Stimulated activated CD4-positive, alpha-beta T cell treated with anti-CD3 and anti-CD28 coated beads, Interleukin-4, amount 100 ng/mL, for 1 hour (primary cell): ENCODE results near the gene TSPAN18.

ENCODE experiments used
- DNase-seq: peaks from one replicate; pipeline ENCODE4 v3.0.0-alpha.2; 2020

TSPAN18 gene

DNA sequence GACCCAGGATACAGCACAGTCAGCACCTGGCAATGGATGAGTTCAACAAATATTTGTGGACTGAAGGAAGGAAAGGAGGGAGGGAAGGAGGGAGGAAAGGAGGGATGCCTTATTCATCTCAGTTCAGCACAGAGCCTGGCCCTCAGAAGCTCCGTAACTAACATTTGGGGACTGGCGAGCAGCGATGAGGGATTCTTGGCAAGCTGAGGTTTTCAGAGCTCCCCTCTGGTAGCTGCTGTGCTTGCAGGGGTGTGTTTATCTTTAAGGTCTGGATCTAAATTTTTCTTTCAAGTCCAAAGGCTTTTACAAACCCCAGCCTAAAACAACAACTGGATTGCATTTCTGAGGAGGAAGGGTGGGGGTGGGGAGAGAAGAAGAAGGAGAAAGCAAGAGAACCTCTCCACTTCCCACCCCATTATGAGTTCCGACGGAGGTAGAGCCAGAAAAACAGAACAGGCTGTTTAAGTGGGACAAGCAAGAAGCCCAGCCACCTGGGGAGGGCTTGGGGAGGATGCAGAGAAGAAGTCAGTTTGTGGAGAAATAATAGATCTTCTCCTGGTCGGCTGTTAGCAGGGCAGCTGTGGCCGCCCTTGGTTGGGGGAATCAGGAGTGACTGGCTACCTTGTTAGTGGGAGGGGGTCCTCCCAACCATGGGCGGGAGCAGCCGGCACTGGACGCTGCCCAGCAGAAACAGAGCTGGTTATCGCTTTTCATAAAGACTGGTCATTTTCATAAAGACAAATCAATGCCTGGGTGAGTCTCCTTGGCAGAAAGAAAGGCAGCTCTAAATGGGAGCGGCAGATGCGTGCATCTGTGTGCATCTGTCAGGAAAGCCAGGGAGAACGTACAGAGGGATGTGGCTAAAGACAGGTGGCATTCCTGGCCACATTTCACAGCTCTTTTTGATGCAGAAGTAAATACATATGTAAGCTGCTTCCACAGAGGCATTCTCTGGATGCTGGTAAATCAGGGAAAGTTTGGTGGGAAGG is 78.0 kb downstream of the TSPAN18 start:
- DNase-seq = no peak

DNA sequence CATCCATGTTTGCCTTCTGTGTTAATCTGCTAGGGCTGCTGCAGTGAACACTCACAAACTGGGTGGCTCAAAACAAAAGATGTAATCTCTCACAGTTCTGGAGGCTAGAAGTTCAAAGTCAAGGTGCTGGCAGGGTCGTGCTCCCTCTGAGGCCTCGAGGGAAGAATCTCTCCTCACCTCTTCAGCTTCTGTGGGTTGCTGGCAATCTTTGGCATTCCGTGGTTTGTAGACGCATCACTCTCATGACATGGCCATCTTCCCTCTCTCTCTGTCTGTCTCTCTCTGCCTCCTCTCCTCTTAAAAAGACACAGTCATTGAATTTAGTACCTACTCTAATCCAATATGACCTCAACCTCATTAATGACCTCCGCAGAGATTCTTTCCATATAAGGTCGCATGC is 78.8 kb downstream of the TSPAN18 start:
- no peak for DNase-seq

DNA sequence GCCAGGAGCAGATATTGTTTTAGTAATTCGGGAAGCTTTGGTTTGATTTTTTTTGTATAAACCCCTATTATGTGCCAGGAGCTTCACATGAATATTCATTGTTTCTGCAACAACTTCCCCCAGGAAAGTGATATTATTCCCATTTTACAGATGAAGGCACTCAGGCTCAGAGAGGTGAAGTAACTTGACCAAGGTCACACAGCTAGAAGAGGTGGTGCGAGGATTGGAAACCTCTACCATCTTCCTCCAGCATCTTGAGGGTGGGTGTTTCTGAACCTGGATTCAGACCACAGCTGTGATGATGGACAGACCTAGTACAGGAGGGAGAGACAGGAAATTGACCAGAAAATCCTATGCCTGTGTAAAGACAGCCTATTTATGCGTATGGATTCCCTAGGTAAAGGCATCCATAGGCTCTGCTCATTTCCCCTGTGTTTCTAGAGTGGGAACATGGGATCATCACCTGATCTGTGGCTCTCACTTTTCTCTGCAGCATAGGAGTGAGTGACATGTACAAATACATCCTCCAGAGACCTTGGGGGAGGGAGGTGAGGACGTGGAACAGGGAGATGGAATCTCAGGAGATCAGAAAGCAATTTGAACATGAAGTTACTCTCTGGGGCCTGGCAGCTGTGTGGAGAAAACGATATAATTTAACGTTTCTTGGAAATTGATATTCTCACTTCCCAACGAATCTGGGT is 81.4 kb downstream of the TSPAN18 start:
- no peak for DNase-seq

DNA sequence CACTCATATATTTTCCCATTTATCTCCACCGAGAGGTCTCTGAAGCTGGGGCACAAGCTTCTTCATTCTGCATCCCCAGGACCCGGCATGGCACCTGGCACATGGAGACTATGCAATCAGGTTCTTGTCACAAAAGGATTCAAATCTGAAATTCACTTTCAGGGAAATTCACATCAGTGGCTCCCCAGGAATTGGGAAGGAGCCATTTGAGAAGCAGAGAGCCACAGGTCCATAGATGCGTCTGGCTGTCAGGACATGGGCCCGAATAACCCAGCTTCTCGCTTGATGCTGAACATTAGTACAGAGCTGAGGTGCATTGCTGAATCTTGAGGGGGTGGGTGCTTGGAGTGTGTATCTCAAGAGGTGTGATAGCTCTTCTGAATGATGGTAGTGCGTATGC is 82.5 kb downstream of the TSPAN18 start:
- DNase-seq = no peak

DNA sequence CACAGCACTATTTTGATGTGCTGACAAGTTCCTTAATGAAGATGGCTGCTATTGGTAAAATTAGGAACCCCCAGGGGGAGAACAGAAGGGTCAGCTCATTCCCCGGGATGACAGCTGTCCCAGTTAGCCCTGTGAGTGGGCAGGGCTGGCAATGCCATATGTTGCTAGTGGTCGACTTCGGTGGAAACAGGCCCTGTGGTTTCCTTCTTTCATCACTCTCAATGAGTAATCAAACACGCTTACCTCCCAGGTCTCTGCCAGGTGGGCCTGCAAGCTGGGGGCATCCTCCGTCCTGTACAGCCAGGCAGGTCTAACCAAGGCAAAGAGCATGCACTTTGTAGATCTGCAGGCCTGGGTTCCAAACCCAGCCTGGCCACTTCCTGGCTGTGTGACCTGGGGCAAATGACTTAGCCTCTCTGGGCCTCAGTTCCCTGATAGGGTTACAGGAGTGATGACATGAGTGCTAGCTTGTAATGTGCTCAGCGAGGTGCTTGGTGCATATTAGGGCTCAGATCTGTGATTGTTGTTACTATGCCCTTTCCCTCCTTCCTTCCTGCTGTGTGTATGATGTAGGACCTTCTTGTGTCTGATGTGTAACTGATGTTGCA is 85.2 kb downstream of the TSPAN18 start:
- DNase-seq = no peak

DNA sequence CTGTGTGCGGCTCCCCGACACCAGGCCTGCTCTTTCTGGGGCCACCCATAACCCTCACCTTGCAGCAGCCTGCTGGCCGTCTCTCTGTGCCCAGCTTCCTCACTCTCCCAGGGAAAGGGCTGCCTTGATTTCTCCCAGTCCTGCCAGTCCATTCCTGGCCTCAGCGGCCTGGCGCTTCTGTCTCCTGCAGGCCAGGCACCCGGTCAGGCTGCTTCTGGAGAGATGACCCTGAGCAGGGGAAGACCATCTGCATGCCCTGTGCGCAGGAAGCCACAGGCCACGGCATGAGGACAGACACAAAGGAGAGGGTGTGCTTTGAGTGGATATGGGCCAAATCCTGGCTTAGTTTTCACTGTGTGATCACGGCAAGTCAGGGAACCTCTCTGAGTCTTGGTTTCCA is 86.2 kb downstream of the TSPAN18 start:
- no peak for DNase-seq

DNA sequence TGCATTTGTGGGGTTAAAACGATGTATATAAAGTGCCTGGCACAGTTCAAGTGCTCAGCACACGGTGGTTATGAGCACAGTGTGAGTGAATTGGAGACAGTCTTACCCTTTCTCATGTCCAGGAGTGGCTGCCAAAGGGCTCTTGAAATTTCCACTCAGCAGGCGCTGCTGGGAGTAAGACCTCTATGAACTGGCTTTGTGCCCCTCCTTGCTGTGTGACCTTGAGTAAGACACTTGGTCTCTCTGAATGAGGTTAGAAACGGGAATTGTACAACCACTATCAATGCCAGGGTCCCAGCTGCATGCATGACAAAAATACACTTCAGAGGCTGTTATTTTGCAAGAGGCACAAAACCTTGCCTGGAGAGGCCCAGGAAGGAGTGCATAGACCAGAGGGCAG is 86.6 kb downstream of the TSPAN18 start:
- no peak for DNase-seq

DNA sequence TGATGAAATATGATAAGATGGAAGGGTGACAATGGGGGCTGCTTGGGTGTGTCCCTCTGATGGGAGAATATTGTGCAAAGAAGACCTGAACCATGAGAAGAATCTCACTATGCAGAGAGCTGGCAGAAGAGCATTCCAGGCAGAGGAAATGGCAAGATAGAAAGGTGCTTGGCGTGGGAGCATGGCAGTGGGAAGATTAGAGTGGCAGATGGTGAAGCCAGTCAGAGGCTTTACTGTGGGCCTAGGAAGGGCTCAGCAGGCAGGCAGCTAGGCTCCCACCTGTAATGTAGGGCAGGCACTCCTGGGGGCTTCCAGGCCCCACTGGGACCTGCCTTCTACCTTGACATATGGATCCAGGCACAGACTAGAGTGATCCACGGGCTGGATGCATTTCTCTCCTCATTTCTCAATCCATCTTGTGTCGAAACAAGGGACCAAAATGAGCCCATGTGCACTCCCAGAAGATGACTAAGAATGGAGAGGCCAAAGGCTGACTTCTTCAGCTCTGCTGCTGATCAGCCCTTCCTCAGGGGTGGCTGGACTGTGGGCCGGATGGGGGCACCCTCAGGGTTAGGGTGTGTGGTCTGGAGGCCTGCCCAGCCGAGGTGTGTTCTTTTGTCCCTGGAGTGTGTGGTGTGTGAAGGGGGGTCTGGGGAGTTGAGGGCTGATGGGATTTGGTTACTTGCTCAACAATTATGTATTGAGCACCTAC is 88.3 kb downstream of the TSPAN18 start:
- no peak for DNase-seq

DNA sequence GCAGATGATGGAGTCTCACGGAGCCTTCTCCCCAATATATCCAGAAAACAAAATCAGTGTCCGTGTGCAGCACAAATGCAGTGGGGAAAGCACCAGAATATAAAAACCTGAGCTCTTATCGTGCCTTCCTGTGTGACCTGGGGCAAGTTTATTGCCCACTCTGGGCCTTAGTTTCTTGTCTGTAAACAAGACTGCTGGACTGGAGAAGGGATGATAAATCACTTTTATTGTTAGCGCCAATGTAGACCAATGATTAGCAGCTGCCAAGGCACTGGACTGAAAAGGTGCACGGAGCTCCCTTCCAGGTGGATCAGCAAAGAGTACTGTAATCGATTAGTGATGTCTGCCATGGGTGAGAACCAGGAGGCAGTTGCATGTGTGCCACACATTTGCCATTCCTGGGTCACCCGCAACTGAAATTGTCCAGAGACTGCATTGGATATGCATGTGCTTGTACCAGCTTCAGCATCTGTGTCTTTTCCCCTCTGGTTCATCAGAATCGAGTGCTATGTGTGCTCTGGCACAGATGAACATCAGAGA is 89.2 kb downstream of the TSPAN18 start:
- no peak for DNase-seq

DNA sequence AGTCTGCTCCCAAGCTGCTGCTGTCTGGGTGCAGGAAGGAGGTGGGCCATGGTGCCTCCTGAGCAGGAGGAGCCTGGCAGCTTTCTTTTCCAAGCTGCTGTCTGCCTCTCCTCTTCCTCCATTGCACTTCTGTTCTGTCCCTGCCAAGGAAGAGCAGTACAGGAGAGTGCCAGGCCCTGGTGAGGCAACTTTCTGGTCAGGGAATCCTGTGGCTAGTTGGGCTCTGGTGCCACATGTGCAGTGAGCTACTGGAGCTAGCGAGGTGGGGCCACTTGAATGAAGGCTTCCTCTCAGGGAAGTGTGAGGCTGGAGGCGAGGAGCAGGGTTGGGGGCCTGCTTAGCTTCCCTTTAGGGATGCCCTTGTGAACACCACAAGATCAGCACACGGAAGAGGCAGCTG is 90.0 kb downstream of the TSPAN18 start:
- no peak for DNase-seq

DNA sequence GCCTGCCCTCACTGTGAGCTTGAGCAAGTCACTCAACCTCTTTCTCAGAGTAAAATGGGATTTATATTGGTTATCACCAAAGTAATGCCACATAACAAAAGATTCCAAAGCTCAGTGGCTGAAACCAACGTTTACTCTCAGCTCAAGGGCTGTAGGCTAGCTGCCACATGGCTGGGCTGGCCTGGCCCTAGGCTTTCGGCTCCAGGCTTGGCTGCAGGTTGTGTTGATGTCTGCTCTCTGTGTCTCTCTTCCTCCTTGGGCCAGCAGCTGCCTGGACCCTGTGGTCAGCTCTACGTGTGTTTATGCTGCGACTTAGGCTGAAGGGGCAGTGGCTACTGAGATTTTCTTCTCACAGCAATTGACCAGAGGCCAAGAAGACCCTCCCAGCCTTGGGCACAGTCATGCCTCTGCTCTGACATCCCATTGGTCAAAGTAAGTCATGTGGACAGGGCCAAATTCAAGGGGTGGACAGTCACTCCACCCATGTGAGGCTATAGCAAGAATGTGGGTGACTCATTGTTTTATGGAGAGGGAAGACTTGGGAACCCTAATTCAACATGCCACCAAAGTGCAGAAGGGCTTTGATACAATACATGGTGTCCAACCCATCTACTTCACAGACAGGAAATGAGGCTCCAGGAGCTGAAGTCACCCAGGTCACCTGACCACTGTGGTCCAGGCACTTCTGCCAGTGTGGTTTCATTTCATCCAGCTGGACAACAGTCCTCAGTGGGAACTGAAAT is 90.6 kb downstream of the TSPAN18 start:
- no peak for DNase-seq

DNA sequence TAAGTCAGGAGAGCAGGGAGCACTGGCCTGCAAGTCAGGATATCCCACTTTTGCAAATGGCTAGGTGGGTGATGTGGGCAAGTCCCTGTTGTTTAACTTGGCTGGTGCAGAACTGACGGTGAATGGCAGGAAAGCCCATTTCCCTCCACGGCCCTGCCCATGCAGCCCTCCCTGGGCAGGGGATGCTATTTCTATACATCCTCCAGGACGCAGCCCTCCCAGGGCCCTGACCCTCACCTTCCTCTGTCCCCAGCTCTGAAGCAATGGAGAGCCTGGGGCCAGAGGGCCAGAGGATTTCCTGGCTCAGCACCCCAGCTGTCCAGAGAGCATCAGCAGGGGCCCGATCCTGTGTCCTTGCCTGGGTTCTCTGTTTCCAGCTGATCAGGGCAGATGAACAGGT is 91.3 kb downstream of the TSPAN18 start:
- no peak for DNase-seq

DNA sequence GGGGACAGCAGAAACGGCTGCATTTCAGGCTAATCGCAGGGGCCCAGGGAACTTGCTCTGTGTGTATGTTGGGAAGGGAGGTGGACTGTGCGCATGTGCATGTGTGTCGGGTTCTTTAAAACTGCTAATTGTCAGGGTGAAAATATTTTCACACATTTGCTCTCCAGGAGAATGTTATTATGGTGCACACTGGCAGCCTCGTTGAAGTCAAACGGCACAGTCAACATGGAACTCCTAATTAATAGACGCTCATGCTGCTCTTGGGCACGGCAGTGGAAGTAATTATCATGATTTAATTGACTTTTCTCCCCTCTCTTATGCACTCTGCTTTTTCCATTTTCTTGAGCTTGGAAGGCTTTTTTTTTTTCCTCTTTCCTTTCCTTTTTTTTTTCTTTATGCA is 92.6 kb downstream of the TSPAN18 start:
- DNase-seq = no peak

DNA sequence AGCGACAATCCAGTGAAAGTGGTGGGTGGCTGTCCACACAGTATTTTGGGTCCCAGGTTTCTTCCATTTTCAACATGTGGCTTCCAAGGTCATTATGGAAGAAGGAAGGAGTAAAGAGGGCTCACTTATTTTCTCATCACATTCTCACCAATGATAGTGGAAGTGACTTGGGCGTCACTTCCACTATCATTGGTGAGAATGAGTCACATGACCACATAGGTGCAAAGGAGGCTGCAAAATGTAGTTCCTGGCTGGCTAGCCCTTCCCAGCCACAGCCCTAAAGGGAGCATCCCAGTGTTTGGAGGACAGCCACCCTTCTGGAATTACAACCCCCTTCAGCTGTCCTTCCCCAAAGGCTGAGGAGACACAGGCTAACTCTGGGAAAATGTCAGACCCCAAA is 95.6 kb downstream of the TSPAN18 start:
- no peak for DNase-seq

DNA sequence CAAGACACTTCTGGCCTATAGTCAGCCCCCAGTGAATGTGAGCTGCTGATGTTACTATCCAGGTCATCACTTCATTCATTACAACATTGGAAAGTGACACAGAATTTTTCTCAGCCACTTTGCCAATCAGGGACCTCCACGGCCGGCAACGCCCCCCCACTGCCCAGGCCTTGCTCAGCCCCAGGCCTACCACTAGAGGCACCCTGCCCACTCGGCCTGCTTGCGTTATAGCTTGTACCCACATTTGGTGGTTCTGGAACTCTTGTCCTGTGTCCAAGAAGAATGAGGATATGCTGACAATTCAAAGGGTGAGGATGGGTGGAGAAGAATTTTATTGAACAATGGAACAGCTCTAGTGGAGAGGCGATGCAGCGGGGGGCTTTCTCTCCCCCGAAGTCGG is 96.2 kb downstream of the TSPAN18 start:
- DNase-seq = peak; percentile 11

DNA sequence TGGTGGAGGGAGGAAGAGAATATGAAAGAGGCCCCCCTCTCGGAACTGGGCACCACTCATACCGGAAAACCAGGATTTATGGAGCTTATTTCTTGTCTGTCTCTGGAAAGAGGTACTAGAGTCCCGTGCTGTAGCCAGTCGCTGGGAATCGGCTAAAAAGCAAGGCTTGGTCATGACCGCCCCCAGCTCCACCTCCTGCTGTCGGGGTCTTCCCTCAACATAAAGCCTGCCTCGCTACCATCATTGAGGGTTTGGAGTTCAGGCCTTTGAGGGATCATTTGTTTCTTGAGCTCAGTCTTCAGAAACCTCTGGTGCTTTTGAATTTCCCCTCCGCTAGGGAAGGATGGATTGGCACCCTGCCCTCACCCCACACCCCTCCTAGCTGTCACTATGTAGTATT is 97.1 kb downstream of the TSPAN18 start:
- no peak for DNase-seq

DNA sequence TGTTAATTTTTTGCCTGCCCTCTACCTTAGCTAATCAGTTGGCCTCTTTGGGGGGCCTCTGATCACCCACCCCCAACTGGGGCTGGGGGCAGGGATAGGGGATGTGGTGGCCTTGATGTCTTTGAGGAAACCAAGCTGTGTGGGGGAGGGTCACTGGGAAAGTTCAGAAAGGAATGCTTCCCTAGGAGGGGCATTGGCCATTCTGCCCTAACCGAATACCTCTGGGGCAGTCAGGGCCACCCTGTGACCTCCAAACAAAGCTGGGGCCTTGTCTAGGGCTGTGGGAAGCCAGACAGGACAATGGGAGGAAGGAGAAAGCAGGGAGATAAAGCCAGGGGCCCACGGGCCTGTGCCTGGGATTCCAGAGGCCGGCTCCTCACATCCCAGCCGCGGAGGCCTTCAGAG is 97.5 kb downstream of the TSPAN18 start:
- no peak for DNase-seq

DNA sequence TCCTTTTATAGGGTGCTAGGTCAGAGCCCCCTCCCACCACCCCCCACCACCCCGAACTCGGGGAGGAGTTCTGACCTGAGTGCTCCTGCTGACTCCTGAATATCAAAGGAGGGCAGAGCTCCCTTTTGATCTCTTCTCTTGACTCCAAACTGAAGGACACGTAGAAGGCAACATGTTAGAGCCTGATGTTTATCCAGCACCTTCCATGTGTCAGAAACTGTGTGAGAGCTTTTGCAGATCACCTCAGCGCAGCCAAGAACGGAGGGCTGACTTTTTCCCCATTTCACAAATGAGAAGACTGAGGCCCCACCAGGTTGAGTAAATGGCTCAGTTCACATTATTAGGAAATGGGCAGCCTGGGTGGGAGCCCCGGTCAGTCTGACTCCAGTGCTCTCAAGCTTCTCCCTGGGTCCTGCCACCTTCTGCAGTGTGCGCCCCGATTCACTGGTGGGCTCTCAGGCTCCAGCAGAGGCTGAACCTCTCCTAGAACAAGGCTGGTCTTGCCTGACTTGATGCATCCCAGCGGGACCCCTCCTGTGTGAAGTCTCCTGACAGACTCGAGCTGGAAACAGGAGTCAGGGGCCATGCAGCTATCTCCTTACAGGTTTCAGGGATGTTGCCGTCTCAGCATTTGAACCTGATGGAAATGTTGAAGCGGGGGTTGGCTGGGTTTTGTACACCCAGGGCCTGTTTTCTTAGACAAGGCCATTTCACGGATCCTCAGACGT is 98.5 kb downstream of the TSPAN18 start:
- DNase-seq = no peak

DNA sequence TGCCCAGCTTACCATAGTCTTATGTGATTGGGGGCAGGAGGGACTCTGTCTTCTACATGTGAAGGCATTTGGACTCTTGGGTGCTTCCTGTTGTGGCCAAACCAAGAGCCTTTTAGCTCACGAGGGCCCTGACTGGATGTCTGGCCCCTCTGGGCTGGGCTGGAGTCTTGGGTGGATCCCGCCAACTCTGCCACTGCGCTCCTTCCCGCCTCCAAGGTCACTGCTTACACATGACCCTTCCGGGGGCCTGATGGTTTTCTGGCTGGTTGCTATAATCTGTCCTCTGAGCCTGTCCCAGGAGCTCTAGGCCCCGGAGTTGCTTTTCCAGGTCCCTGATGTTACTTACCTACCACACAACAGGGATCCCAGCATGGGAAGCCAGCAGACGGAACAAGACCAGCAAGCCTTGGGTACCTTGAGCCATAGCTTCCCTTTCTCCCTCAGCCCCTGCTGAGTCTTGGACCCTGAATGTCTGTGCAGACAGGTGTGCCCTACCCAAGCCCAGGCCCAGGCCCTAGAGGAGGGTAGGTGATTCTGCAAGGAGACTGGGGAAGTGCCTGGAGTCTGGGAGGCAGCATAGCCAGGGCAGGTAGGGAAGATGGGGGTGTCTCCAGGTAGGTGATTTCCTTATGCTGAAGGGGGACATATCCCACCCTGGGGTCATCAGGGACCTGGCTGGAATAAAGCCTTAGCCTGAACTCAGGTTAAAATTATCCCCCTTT is 100.3 kb downstream of the TSPAN18 start:
- DNase-seq = no peak

DNA sequence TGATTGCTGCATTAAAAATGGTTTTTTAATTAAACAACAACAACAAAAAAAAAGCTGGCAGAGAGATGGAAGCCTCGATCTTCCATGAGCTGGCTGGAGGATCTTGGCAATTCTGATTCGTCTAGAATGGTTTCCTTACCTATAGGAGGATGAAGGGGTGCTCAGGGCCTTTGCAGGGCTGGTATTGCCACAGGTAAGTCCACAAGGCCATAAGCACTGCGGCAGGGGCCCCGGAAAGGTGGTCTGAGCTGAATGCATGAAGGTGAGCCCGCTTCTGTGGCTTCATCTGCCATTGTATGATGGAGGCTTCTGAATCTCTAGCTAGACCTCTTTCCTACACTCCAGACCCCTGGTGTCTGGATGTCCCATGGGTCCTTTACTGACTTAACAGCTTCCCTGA is 101.5 kb downstream of the TSPAN18 start:
- no peak for DNase-seq

DNA sequence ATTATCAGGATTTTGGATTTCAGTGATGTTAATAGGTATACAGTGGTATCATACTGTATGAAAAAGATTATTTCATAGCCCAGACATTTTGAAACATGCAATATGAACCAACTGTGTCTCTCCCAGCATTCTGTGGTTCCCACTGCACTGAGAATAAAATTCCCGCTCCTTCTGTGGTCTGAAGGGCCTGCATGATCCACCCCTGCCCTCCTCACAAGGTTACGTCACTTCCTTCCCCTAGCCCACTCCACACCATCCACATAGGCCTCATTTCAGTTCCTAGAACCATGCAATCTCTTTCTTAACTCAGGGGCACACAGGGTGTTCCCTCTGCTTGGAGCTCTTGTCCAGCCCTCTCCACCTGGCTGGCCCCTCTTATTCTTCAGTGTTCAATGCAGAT is 103.1 kb downstream of the TSPAN18 start:
- DNase-seq = no peak
